Heart right ventricle (tissue), 16 donors: Measurements from ENCODE around the gene UMODL1. TPM values are rescaled to one million over a fixed set of nuclear protein-coding genes. Genes with fewer than 3 reads are reported as not detected.

Source experiments
- ATAC-seq, 8 donors: fragments of 200-7000 bp; cut with Tn5 transposase; one replicate each; pipeline ENCODE4 v1.9.1; 2020; ENCODE audit warnings: mild to moderate bottlenecking in 8 of 8, moderate library complexity in 8 of 8, moderate number of reproducible peaks in 1 of 8
- DNase-seq, 2 donors: peaks; one replicate each; pipeline ENCODE4 v3.0.0-alpha.2; 2020
- H3K27ac ChIP-seq, 10 donors: fragments of 200-600 bp; sonication (generic) in 2 of 10; one replicate each; pipeline versions ENCODE4 v1.5.0 to v1.8.0; 2020 to 2022; ENCODE audit warnings: mild to moderate bottlenecking in 3 of 10
- H3K27me3 ChIP-seq, 7 donors: fragments of 200-600 bp; one replicate each; pipeline ENCODE4 v1.8.0; 2021 to 2022; ENCODE audit warnings: mild to moderate bottlenecking in 2 of 7
- H3K36me3 ChIP-seq, 9 donors: fragments of 200-600 bp; sonication (generic) in 1 of 9; one replicate each; pipeline versions ENCODE4 v1.5.0 to v1.8.0; 2020 to 2022; ENCODE audit warnings: mild to moderate bottlenecking in 2 of 9
- H3K4me1 ChIP-seq, 9 donors: fragments of 200-600 bp; sonication (generic) in 1 of 9; one replicate each; pipeline versions ENCODE4 v1.5.0 to v1.8.0; 2020 to 2022; ENCODE audit warnings: mild to moderate bottlenecking in 4 of 9
- H3K4me3 ChIP-seq, 10 donors: fragments of 200-600 bp; sonication (generic) in 2 of 10; one replicate each; pipeline versions ENCODE4 v1.5.0 to v1.8.0; 2020 to 2022; ENCODE audit warnings: mild to moderate bottlenecking in 7 of 10, moderate library complexity in 2 of 10
- H3K9me3 ChIP-seq, 11 donors: fragments of 200-600 bp in 10 of 11; sonication (generic) in 2 of 11; one replicate each; pipeline versions ENCODE4 v1.5.0 to v1.8.0; 2013 to 2022; ENCODE audit warnings: mild to moderate bottlenecking in 2 of 11, control low read depth in 1 of 11, moderate library complexity in 1 of 11
- WGBS, 2 donors: extraction: QIAGEN DNeasy Blood & Tissue Kit; methylation state at CpG; one replicate each; pipeline ENCODE4 v1.1.7; 2013; ENCODE audit warnings: inconsistent platforms in 1 of 2; 5-methylcytosine and 5-hydroxymethylcytosine counted together
- intact Hi-C, 10 donors: fragments of 100-400 bp; cut with DNase I; formaldehyde crosslinking; loops; one replicate each; pipeline versions ENCODE4 v1.11.1 to v1.14.2; 2022
- polyA plus RNA-seq, 2 donors: library from polyadenylated mRNA; stranded (reverse); fragments of 200-250 nt; gene quantifications; one replicate each; pipeline ENCODE4 v1.2.3, GENCODE V29; 2013
- total RNA-seq, 10 donors: library from RNA; stranded (reverse); fragmentation: NEBNext Ultra II Directional in 3 of 10; extraction: Animal tissue kit (Norgen Biotek cat#: 25700) in 3 of 10; gene quantifications; one replicate each; pipeline versions ENCODE4 v1.2.1 to v1.2.4, GENCODE V29; 2021 to 2023
- TF ChIP-seq, protein P1 (sequence below), 9 donors: fragments of 200-600 bp; sonication (generic) in 2 of 9; IDR thresholded peaks; one replicate each; pipeline versions ENCODE4 v1.5.0 to v1.8.0; 2021 to 2022; ENCODE audit warnings: antibody characterized with exemption in 9 of 9, mild to moderate bottlenecking in 5 of 9, moderate library complexity in 1 of 9
- donor health status: Arrhythmogenic right ventricular cardiomyopathy.
- donor health status: ischemic (EF 13 %, LVEDD 7.1; RV severe dilation, severe dysfunction).
- donor health status: healthy with polysubstance abuse.
- donor health status: DM: no; HTN: yes; CAD: no.
- donor health status: DM: no; HTN: no; CAD: no.
- donor health status: ischemic (EF 25% LVEDD 6.9; RV normal size, moderate dysfunction).
- donor health status: ischemic (EF 25% LVEDD 5.7; RV mildly dilated, moderate dysfunction).
- donor health status: healthy.
- donor health status: DM: yes; HTN: yes; CAD: no.
- donor health status: Ischemic cardiomyopathy.
- donor health status: ischemic (EF 35%, LVEDD 5.7; RV mildly dilated, moderate dysfunction).
- donor health status: nonischemic (EF 11% LVEDD 7.7; RV severe dilation, severe dysfunction).
- donor health status: DM: yes; HTN: yes; CAD: no.
- donor health status: PGD.
- donor health status: ischemic (EF 29% LVEDD 5.4; RV normal size, mild dysfunction).
- donor health status: nonischemic (EF 23%, LVEDD 6.1; RV moderate dilation, normal function).

Gene UMODL1
- total and polyA plus RNA-seq, 12 donors = 0.13 to 0.31 (median 0.25) TPM; not detected in 9

DNA sequence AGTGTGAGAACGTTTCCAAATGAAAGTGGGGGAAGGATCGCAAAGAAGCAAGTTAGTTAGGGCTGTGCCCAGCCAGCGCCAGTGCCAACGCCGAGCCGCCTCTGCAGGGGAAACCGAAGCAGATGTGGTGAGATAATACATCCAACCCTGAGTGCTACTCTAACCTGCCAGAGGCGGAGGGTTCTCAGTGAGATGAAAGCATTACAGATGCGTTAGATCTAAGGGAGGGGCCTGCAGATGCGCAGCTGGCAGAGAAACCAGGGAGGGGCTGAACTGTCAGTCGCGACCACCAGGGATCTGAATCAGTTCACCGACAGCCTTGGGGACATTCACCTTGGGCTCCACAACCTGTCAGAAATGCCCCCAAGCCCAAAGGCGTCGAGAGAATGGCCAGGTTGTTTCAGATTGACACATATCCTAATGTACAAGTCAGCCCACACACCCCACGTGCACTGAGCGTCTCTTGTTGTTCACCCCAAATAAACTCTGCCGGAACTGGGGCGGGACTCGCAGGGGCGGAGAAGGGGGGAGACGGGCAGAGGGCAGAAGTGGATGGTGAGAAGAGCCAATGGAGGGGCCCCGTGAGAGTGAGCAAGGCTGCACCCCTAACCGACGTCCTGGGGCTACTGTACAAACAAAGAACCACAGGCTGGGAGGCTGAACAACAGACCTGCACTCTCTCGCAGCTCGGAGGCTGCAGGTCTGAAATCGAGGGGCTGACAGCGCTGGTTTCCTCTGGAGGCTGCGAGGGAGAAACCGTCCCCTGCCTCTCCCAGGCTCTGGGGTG is 8.7 kb upstream of the UMODL1 start:
- peak overlapping the region in 1 of 10 donors; percentile 35 for H3K4me3 ChIP-seq
- H3K27me3 ChIP-seq = peaks cover 0 to 59% (median 25%) of the 10 kb centered on the region in 7 donors
- H3K27ac ChIP-seq = peak overlapping the region in 1 of 10 donors; percentile 57
- peaks cover 0 to 42% (median 2%) of the 10 kb centered on the region in 9 donors for H3K4me1 ChIP-seq
- peak in 7 of 8 donors; percentile 9 to 67 (median 47) for ATAC-seq
- TF ChIP-seq, protein P1, sequence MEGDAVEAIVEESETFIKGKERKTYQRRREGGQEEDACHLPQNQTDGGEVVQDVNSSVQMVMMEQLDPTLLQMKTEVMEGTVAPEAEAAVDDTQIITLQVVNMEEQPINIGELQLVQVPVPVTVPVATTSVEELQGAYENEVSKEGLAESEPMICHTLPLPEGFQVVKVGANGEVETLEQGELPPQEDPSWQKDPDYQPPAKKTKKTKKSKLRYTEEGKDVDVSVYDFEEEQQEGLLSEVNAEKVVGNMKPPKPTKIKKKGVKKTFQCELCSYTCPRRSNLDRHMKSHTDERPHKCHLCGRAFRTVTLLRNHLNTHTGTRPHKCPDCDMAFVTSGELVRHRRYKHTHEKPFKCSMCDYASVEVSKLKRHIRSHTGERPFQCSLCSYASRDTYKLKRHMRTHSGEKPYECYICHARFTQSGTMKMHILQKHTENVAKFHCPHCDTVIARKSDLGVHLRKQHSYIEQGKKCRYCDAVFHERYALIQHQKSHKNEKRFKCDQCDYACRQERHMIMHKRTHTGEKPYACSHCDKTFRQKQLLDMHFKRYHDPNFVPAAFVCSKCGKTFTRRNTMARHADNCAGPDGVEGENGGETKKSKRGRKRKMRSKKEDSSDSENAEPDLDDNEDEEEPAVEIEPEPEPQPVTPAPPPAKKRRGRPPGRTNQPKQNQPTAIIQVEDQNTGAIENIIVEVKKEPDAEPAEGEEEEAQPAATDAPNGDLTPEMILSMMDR (IDR thresholded peaks at IDR 0.05) = no peak
- 66% methylated on average over 31 of the region's 31 CpGs for WGBS, 2 donors
- H3K36me3 ChIP-seq = no peaks in the 10 kb centered on the region
- DNase-seq = no peak
- intact Hi-C loops = loop anchor here in 1 of 10 donors (5.0 kb wide), 1 partner anchor 1755 kb away; no protein-coding TSS in a partner anchor
- no peaks in the 10 kb centered on the region for H3K9me3 ChIP-seq

DNA sequence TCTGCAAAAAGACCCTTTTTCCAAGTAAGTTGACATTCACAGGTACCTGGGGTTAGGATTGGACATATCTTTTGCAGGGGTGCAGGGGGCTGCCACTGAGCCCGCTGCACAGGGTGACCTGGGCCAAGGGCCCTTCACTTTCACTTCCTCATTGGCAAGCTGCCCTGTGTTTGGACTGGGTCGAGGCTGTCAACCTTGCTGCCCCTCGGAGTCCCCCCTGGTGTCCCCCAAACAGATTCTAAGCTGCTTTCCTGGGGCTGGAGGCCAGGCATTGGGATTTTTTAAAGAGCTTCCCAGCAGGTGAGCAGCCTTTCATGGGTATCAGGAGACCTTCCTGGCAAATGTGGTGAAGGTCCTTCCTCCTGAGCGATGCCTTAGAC is 7.9 kb upstream of the UMODL1 start:
- WGBS, 2 donors = 32 to 39% methylated on average over 4 of the region's 4 CpGs
- DNase-seq (no peak), ATAC-seq (peak in 2 of 8 donors; percentile 38)
- Histone ChIP-seq H3K9me3 (no peaks in the 10 kb centered on the region), H3K27ac (peak overlapping the region in 1 of 10 donors; percentile 57), H3K27me3 (peaks cover 0 to 67% (median 30%) of the 10 kb centered on the region in 7 donors), H3K36me3 (no peaks in the 10 kb centered on the region), H3K4me1 (peaks cover 0 to 42% (median 0%) of the 10 kb centered on the region in 9 donors), H3K4me3 (peak overlapping the region in 1 of 10 donors; percentile 35)
- intact Hi-C loops = loop anchor here in 1 of 10 donors (5.0 kb wide), 1 partner anchor 1754 kb away; no protein-coding TSS in a partner anchor
- TF ChIP-seq, protein P1 (IDR thresholded peaks at IDR 0.05) = no peak

DNA sequence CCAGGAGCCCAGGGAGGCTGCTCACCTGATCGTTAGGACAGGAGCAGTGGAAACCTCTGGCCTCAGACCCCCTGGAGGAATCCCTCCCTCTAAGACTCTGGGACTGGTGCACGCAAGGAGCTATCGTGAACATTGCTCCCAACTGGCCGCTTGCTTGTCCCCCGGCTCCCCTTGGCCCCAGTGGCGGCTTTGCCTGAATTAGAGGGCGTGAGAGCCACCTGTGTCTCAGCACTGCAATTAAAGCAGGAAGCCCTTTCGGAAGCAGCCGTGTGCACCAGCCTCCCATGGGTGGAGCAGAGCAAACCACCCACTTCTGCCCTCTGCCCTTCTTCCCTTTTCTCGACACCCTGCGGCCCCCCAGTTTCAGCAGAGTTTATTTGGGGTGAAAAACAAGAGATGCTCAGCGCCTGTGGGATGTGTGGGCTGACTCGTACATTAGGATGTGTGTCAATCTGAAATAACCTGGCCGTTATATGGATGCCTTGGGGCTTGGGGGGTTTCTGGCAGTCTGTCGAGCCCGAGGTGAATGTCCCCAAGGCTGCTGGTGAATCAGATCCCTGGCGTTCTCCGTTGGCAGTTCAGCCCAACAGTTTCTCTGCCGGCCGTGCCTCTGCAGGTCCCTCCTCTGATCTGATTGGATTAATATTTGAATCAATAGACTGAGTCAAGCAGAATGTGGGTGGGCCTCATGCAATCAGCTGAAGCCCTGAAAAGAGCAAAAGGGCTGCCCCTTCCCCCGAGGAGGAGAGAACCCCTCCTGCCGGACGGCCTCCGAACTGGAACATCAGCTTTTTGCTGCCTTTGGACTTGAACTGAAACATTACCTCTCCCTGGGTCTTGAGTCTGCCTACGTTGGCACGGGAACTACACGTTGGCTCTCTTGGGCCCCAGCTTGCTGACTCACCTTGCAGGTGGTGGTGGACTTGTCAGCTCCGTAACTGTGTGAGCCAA is 7.3 kb upstream of the UMODL1 start:
- peaks cover 0 to 66% (median 30%) of the 10 kb centered on the region in 7 donors for H3K27me3 ChIP-seq
- ATAC-seq (peak in 3 of 8 donors; percentile 41 to 57 (median 47)), DNase-seq (no peak)
- H3K27ac ChIP-seq = peak overlapping the region in 1 of 10 donors; percentile 57
- intact Hi-C loops = loop anchor here in 1 of 10 donors (5.0 kb wide), 1 partner anchor 1753 kb away; no protein-coding TSS in a partner anchor
- H3K4me1 ChIP-seq = peaks cover 0 to 39% (median 0%) of the 10 kb centered on the region in 9 donors
- TF ChIP-seq, protein P1 (IDR thresholded peaks at IDR 0.05) = no peak
- no peaks in the 10 kb centered on the region for H3K36me3 ChIP-seq
- no peaks in the 10 kb centered on the region for H3K9me3 ChIP-seq
- WGBS, 2 donors = 74% methylated on average over 28 of the region's 28 CpGs
- peak overlapping the region in 1 of 10 donors; percentile 35 for H3K4me3 ChIP-seq

DNA sequence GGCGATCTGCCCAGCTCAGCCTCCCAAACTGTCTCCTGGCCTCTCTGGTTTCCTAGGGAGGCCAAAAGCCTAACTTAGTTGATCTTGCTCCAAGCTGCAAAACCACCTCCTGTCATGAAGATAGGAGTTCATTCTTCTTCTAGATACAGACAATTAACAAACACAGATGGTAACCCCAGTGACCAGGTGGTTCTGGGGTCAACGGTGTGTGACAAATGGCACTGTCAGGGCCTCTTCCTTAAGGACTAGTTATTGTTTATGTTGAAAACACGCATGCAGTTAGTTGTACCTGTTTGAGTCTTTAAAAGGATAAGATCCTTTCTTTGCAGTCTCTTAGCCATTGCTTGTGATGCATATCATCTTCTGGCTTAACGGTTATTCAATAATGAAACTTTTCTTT is 4.6 kb upstream of the UMODL1 start:
- 78 to 82% methylated on average over 4 of the region's 4 CpGs for WGBS, 2 donors
- TF ChIP-seq, protein P1 (IDR thresholded peaks at IDR 0.05) = no peak
- no peak overlapping the region for H3K27ac ChIP-seq
- no peak overlapping the region for H3K4me3 ChIP-seq
- intact Hi-C loops = no loop called here
- H3K9me3 ChIP-seq = no peaks in the 10 kb centered on the region
- ATAC-seq = no peak
- peaks cover 0 to 29% (median 0%) of the 10 kb centered on the region in 9 donors for H3K4me1 ChIP-seq
- peaks cover 0 to 69% (median 26%) of the 10 kb centered on the region in 7 donors for H3K27me3 ChIP-seq
- DNase-seq = no peak
- no peaks in the 10 kb centered on the region for H3K36me3 ChIP-seq
